HepG2 (cell line): ENCODE data around the gene NDNF. TPM values are rescaled to one million over a fixed set of nuclear protein-coding genes. Genes with fewer than 3 reads are reported as not detected.

Experiments used
- ATAC-seq: fragments of 200-7000 bp; cut with Tn5 transposase; 3 replicates; pipeline ENCODE4 v1.9.1; 2020; ENCODE audit warnings: mild to moderate bottlenecking, moderate library complexity
- BruUV-seq: library from RNA; stranded (reverse); fragments of 400-500 nt; replicated peaks from 2 replicates; lab custom pipeline; 2021; lab: Mats Ljungman, UMichigan
- CTCF ChIA-PET: fragments of 300-600 bp; formaldehyde crosslinking; extraction: SDS; loops from one replicate; lab custom pipeline; 2021; ENCODE audit warnings: low total read pairs, inconsistent platforms, low intra/inter-chr PET ratio; lab: Yijun Ruan, JAX
- POLR2A ChIA-PET: fragments of 350-600 bp; sonication (Branson Sonifier 250); formaldehyde crosslinking; loops from one replicate; lab custom pipeline; 2020; ENCODE audit warnings: antibody characterized with exemption, inconsistent platforms; lab: Yijun Ruan, JAX
- DNase-seq: peaks from one replicate; pipeline ENCODE4 v3.0.0-alpha.2; 2015; ENCODE audit warnings: low spot score
- FAIRE-seq: peaks from 3 replicates; lab custom pipeline; 2011; peaks lifted over from hg19 to GRCh38; lab: Jason Lieb, UNC
- H2AFZ ChIP-seq: one replicate; pipeline ENCODE4 v1.6.1; 2011; ENCODE audit warnings: low read length, inconsistent platforms
- H3K27ac ChIP-seq: fragments of 300-600 bp; 3 replicates; pipeline ENCODE4 v1.8.0; 2011; ENCODE audit warnings: mixed run types, mild to moderate bottlenecking, mixed read lengths, low read length, inconsistent platforms; ENCODE audit not compliant: insufficient read depth; ENCODE audit errors: extremely low read length
- H3K27me3 ChIP-seq, 2 experiments: fragments of 200-600 bp in 1 of 2; 2 replicates in 1 of 2; 3 replicates in 1 of 2; pipeline versions ENCODE4 v1.6.0 to v1.8.0; 2011; ENCODE audit warnings: low read length in 2 of 2, mild to moderate bottlenecking in 2 of 2, moderate library complexity in 2 of 2, inconsistent platforms in 1 of 2; ENCODE audit not compliant: insufficient read depth in 2 of 2, control insufficient read depth in 1 of 2
- H3K36me3 ChIP-seq, 2 experiments: fragments of 200-600 bp in 1 of 2; replicated peaks in 1 of 2; 2 replicates in 1 of 2; 3 replicates in 1 of 2; pipeline versions ENCODE4 v1.5.1 to v1.8.0; 2011; ENCODE audit warnings: low read length in 2 of 2, inconsistent platforms in 1 of 2; ENCODE audit not compliant: insufficient read depth in 2 of 2, control insufficient read depth in 1 of 2
- H3K4me1 ChIP-seq: 2 replicates; pipeline ENCODE4 v1.5.1; 2012; ENCODE audit warnings: low read length, inconsistent platforms; ENCODE audit not compliant: insufficient read depth
- H3K4me2 ChIP-seq: 2 replicates; pipeline ENCODE4 v1.6.0; 2011; ENCODE audit warnings: low read depth, low read length, inconsistent platforms
- H3K4me3 ChIP-seq, 3 experiments: fragments of 200-600 bp in 1 of 3; sonication (generic), shearing (Covaris generic) in 1 of 3; replicated peaks in 1 of 3; 2 replicates each; pipeline ENCODE4 v1.5.1; 2011 to 2016; ENCODE audit warnings: low read length in 3 of 3, inconsistent platforms in 2 of 3, low read depth in 2 of 3, mild to moderate bottlenecking in 2 of 3, control low read depth in 1 of 3, mixed read lengths in 1 of 3; ENCODE audit not compliant: insufficient read depth in 1 of 3
- H3K79me2 ChIP-seq: one replicate; pipeline ENCODE4 v1.6.1; 2011; ENCODE audit warnings: low read length, inconsistent platforms; ENCODE audit not compliant: insufficient read depth
- H3K9ac ChIP-seq: 2 replicates; pipeline ENCODE4 v1.6.0; 2011; ENCODE audit warnings: mild to moderate bottlenecking, low read depth, low read length, inconsistent platforms; ENCODE audit not compliant: insufficient read depth
- H3K9me3 ChIP-seq: 2 replicates; pipeline ENCODE4 v1.5.1; 2012; ENCODE audit warnings: mild to moderate bottlenecking, low read length
- H4K20me1 ChIP-seq: 2 replicates; pipeline ENCODE4 v1.6.0; 2011; ENCODE audit warnings: inconsistent platforms, mild to moderate bottlenecking, low read length, moderate library complexity; ENCODE audit not compliant: insufficient read depth
- CREB1 ChIP-seq, 2 experiments: fragments of 450-650 bp in 1 of 2; IDR thresholded peaks; 2 replicates each; pipeline ENCODE4 v1.6.1; 2016 to 2017; ENCODE audit warnings: control low read depth in 1 of 2, mild to moderate bottlenecking in 1 of 2, missing compliant biosample characterization in 1 of 2, missing genetic modification characterization in 1 of 2
- KLF16 ChIP-seq, 2 experiments: sonication (generic) in 1 of 2; formaldehyde crosslinking in 1 of 2; IDR thresholded peaks; 2 replicates each; pipeline versions ENCODE4 v1.6.1 to v1.8.0; 2016 to 2023; ENCODE audit warnings: missing genetic modification reagents in 2 of 2, missing compliant biosample characterization in 1 of 2
- MIXL1 ChIP-seq: IDR thresholded peaks from 2 replicates; pipeline ENCODE4 v1.6.1; 2016
- TEAD3 ChIP-seq: optimal IDR thresholded peaks from 2 replicates; pipeline ENCODE3; 2016; ENCODE audit warnings: borderline replicate concordance
- ZSCAN25 ChIP-seq: sonication (generic); formaldehyde crosslinking; IDR thresholded peaks from 2 replicates; pipeline ENCODE4 v1.8.0; 2022; ENCODE audit warnings: mild to moderate bottlenecking, missing genetic modification reagents
- WGBS: methylation state at CpG from one replicate; pipeline ENCODE4 v1.1.6; 2017; ENCODE audit warnings: low lambda C conversion rate; 5-methylcytosine and 5-hydroxymethylcytosine counted together
- in situ Hi-C: cut with HindIII; loops from 2 replicates; pipeline ENCODE4 v1.10.0; 2017; ENCODE audit warnings: low pct_unique_long_range_greater_than_20kb; ENCODE audit not compliant: extremely low pct_ligation_motif_present
- intact Hi-C: fragments of 100-400 bp; cut with micrococcal nuclease; formaldehyde crosslinking; loops from one replicate; pipeline ENCODE4 v1.10.0; 2022; ENCODE audit not compliant: unreplicated experiment
- polyA plus RNA-seq, 8 experiments: library from polyadenylated mRNA; depleted of rRNA in 3 of 8; stranded (reverse) in 7 of 8; unstranded in 1 of 8; fragments of >200 nt; fragmentation: Illumina TruSeq in 4 of 8; extraction: Trizol in 4 of 8; gene quantifications; 2 replicates each; pipeline versions ENCODE4 v1.2.1 to v1.2.3, GENCODE V29; 2011 to 2016; ENCODE audit warnings: low read depth in 4 of 8, missing spikeins in 1 of 8, mixed read lengths in 1 of 8; ENCODE audit not compliant: insufficient read depth in 1 of 8
- total RNA-seq, 5 experiments: library from RNA; depleted of rRNA; stranded (reverse); fragments of >200 nt; fragmentation: Illumina TruSeq; extraction: Trizol; gene quantifications; 2 replicates each; pipeline ENCODE4 v1.2.3, GENCODE V29; 2016; ENCODE audit warnings: low read depth in 1 of 5

Gene NDNF
- total and polyA plus RNA-seq, 2 of the 13 experiments (the other 11 are each of a cell fraction or from before 2014, with no cell fraction given): not detected

GRCh38 chr4:121049072-121049599 is 23.2 kb downstream of the NDNF start:
- Histone ChIP-seq H3K36me3 (no peaks in the 10 kb centered on the region), H3K4me1 (no peaks in the 10 kb centered on the region), H3K9me3 (no peaks in the 10 kb centered on the region), H3K79me2 (no peaks in the 10 kb centered on the region), H4K20me1 (no peaks in the 10 kb centered on the region), H3K9ac (no peak overlapping the region), H3K27ac (no peak overlapping the region), H3K4me3 (no peak overlapping the region), H3K27me3 (no peaks in the 10 kb centered on the region), H3K4me2 (no peak overlapping the region), H2AFZ (no peak overlapping the region)
- no peak for FAIRE-seq
- ChIA-PET CTCF (no interaction called here), POLR2A (no interaction called here)
- WGBS: 8% methylated on average over 3 of the region's 3 CpGs
- no peak for ATAC-seq
- in situ Hi-C loops: no loop called here
- BruUV-seq: no TSS peak
- intact Hi-C loops: no loop called here
- no peak for DNase-seq
- TF ChIP-seq CREB1 (IDR thresholded peaks at IDR 0.05) (0 out of 2 replicates have a peak, but pooled peaks have one; percentile 14), CREB1 (CRISPR knock-in tag; IDR thresholded peaks at IDR 0.05) (no peak), KLF16 (CRISPR knock-in tag; IDR thresholded peaks at IDR 0.05) (no peak)

GRCh38 chr4:121048165-121048564 is 24.2 kb downstream of the NDNF start:
- WGBS: 8% methylated on average over 6 of the region's 6 CpGs

More at GRCh38 chr4:121048165-121048564, 24.2 kb downstream of the NDNF start:
- CTCF ChIA-PET: no interaction called here
- POLR2A ChIA-PET: no interaction called here
- Histone ChIP-seq H2AFZ (no peak overlapping the region), H3K36me3 (no peaks in the 10 kb centered on the region), H3K9me3 (no peaks in the 10 kb centered on the region), H3K79me2 (no peaks in the 10 kb centered on the region), H3K27me3 (no peaks in the 10 kb centered on the region), H3K4me1 (no peaks in the 10 kb centered on the region), H3K9ac (no peak overlapping the region), H3K27ac (no peak overlapping the region), H3K4me3 (no peak overlapping the region), H4K20me1 (no peaks in the 10 kb centered on the region), H3K4me2 (no peak overlapping the region)
- intact Hi-C loops (no loop called here), in situ Hi-C loops (no loop called here)
- TF ChIP-seq MIXL1 (CRISPR knock-in tag): no peak
- no peak for TF ChIP-seq TEAD3 (CRISPR knock-in tag)
- no peak for TF ChIP-seq ZSCAN25 (CRISPR knock-in tag)
- ATAC-seq (no peak), DNase-seq (no peak), FAIRE-seq (no peak)
- BruUV-seq: no TSS peak
